ENCODE measurements around the gene STK32C. TPM values are rescaled to one million over a fixed set of nuclear protein-coding genes. Genes with fewer than 3 reads are reported as not detected.

Gene STK32C
- total and polyA plus RNA-seq, 2 donors from 2014 or later = 11.6 to 14.4 TPM

DNA sequence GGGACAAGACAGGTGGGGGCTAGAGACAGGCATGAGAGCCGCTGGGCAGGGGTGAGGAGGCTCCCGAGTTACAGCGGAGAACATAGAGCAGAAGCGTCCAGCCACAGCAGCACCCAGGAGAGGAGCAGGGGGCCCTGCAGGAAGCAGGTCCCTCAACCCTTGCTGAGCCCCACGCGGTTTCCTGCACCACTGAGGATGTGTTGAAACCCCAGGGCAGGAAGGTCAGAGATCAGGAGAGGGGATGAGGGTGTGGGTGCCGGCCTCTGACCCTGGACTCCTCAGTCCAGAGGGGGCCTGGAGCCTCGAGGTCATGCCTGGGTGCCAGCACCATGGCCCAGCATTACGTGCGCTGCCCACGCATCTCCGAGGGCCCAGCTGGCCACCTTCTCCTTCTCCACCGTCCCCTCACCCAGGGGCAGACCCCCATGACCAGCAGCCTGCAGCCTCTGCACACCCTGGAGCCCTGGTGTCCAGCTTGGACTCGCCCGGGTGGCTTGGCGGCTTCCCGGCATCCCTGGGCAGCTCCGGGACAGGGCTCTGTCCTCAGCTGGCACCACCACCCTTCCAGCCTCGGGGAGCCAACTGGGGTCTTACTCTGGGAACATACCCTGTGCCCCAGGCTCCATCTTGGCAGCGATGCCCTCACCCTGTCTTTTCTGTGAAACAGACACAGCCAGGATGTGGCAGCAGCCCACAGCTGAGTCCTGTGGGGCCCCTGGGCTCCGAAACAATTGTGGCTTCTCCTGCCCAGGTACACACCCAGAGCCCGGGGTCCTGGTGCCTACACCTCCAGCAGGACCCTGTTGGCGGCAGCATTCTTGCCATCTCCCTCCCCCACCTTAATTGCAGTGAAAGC lies 52.0 kb downstream of the STK32C start:
- intact Hi-C loops (cut with DNase I) = no loop called here
- no peaks in the 10 kb centered on the region for H3K4me1 ChIP-seq (ENCODE audit: control insufficient read depth in 2 of 3, insufficient read depth in 2 of 3, low read depth in 1 of 3, low read length in 3 of 3)
- H3K36me3 ChIP-seq (ENCODE audit: control insufficient read depth in 2 of 3, insufficient read depth in 3 of 3, low read length in 3 of 3) = no peaks in the 10 kb centered on the region
- H3K27me3 ChIP-seq (ENCODE audit: control insufficient read depth, insufficient read depth, low read length) = no peaks in the 10 kb centered on the region
- DNase-seq (no peak), FAIRE-seq (no peak)
- H3K27ac ChIP-seq (ENCODE audit: low read depth in 2 of 2, low read length in 2 of 2) = no peak overlapping the region
- no peaks in the 10 kb centered on the region for H3K9me3 ChIP-seq (ENCODE audit: control insufficient read depth in 2 of 3, insufficient read depth in 1 of 3, low read length in 3 of 3)
- TF ChIP-seq, protein P1, sequence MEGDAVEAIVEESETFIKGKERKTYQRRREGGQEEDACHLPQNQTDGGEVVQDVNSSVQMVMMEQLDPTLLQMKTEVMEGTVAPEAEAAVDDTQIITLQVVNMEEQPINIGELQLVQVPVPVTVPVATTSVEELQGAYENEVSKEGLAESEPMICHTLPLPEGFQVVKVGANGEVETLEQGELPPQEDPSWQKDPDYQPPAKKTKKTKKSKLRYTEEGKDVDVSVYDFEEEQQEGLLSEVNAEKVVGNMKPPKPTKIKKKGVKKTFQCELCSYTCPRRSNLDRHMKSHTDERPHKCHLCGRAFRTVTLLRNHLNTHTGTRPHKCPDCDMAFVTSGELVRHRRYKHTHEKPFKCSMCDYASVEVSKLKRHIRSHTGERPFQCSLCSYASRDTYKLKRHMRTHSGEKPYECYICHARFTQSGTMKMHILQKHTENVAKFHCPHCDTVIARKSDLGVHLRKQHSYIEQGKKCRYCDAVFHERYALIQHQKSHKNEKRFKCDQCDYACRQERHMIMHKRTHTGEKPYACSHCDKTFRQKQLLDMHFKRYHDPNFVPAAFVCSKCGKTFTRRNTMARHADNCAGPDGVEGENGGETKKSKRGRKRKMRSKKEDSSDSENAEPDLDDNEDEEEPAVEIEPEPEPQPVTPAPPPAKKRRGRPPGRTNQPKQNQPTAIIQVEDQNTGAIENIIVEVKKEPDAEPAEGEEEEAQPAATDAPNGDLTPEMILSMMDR (IDR thresholded peaks at IDR 0.05; ENCODE audit: borderline replicate concordance, extremely low read depth, insufficient read depth) = no peak
- H3K9ac ChIP-seq (ENCODE audit: low read length in 3 of 3) = no peak overlapping the region
- H3K4me3 ChIP-seq (ENCODE audit: low read length in 3 of 3) = no peak overlapping the region

DNA sequence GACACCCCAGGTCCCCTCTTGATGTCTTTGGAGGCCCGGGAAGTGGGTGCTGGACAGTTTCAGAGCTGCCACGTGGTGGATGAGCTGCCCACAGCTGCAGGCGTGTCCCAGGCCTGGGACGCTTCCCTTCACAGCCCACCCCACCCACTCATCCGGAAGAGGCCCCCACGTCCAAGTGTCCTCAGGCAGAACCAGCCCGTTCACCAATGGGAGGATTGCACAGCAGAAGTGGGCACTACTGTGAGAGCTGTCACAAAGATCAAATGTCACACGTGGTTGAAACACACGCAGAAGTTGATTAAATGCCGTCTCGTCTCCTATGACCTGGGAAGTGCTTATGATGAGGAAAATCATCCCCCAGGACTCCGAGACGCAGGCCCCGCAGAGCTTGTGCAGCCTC lies 52.9 kb downstream of the STK32C start:
- Histone ChIP-seq H3K4me1 (ENCODE audit: control insufficient read depth in 2 of 3, insufficient read depth in 2 of 3, low read depth in 1 of 3, low read length in 3 of 3) (no peaks in the 10 kb centered on the region), H3K27ac (ENCODE audit: low read depth in 2 of 2, low read length in 2 of 2) (no peak overlapping the region), H3K9me3 (ENCODE audit: control insufficient read depth in 2 of 3, insufficient read depth in 1 of 3, low read length in 3 of 3) (no peaks in the 10 kb centered on the region), H3K36me3 (ENCODE audit: control insufficient read depth in 2 of 3, insufficient read depth in 3 of 3, low read length in 3 of 3) (no peaks in the 10 kb centered on the region), H3K27me3 (ENCODE audit: control insufficient read depth, insufficient read depth, low read length) (no peaks in the 10 kb centered on the region), H3K4me3 (ENCODE audit: low read length in 3 of 3) (no peak overlapping the region), H3K9ac (ENCODE audit: low read length in 3 of 3) (no peak overlapping the region)
- TF ChIP-seq, protein P1 (IDR thresholded peaks at IDR 0.05; ENCODE audit: borderline replicate concordance, extremely low read depth, insufficient read depth) = no peak
- DNase-seq (peak in 1 of 5 donors; percentile 32), FAIRE-seq (no peak)
- intact Hi-C loops (cut with DNase I) = no loop called here

DNA sequence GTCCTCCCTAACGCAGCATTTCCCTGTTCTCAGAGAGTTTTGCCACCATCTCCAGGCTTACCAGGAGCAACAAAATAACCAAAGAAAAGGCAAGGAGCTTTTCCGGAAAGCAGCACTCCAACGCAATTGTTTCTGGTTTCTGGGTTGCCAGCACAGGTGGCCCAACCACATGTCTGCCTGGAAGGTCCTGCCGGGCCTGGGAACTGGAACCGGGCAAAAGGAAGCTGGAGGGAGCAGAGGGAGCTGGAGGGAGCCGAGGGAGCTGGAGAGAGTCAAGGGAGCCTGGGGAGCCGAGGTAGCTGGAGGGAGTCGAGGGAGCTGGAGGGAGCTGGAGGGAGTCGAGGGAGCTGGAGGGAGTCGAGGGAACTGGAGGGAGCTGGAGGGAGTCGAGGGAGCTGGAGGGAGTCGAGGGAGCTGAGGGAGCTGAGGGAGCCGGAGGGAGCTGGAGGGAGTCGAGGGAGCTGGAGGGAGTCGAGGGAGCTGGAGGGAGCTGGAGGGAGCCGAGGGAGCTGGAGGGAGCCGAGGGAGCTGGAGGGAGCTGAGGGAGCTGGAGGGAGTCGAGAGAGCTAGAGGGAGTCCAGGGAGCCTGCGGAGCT lies 54.6 kb downstream of the STK32C start:
- TF ChIP-seq, protein P1 (IDR thresholded peaks at IDR 0.05; ENCODE audit: borderline replicate concordance, extremely low read depth, insufficient read depth) = no peak
- FAIRE-seq = no peak
- Histone ChIP-seq H3K36me3 (ENCODE audit: control insufficient read depth in 2 of 3, insufficient read depth in 3 of 3, low read length in 3 of 3) (no peaks in the 10 kb centered on the region), H3K4me3 (ENCODE audit: low read length in 3 of 3) (no peak overlapping the region), H3K4me1 (ENCODE audit: control insufficient read depth in 2 of 3, insufficient read depth in 2 of 3, low read depth in 1 of 3, low read length in 3 of 3) (no peaks in the 10 kb centered on the region), H3K9me3 (ENCODE audit: control insufficient read depth in 2 of 3, insufficient read depth in 1 of 3, low read length in 3 of 3) (no peaks in the 10 kb centered on the region), H3K27ac (ENCODE audit: low read depth in 2 of 2, low read length in 2 of 2) (no peak overlapping the region), H3K27me3 (ENCODE audit: control insufficient read depth, insufficient read depth, low read length) (no peaks in the 10 kb centered on the region), H3K9ac (ENCODE audit: low read length in 3 of 3) (no peak overlapping the region)
- intact Hi-C loops (cut with DNase I) = no loop called here
- no peak for DNase-seq
